H9 (cell line): Measurements from ENCODE around the gene GRXCR2. TPM values are rescaled to one million over a fixed set of nuclear protein-coding genes. Genes with fewer than 3 reads are reported as not detected.

Experiments
- DNase-seq: peaks from one replicate; pipeline ENCODE4 v3.0.0-alpha.2; 2017
- H2AFZ ChIP-seq: one replicate; pipeline ENCODE4 v1.6.1; 2013; ENCODE audit warnings: mild to moderate bottlenecking, low read length, control low read depth, moderate library complexity
- H2AK5ac ChIP-seq: 2 replicates; pipeline ENCODE4 v1.6.1; 2013; ENCODE audit warnings: low read length, control low read depth, mixed read lengths; ENCODE audit not compliant: insufficient read length
- H2BK120ac ChIP-seq: one replicate; pipeline ENCODE4 v1.6.1; 2013; ENCODE audit warnings: low read depth, mild to moderate bottlenecking, low read length, control low read depth, inconsistent platforms; ENCODE audit not compliant: poor library complexity, severe bottlenecking
- H2BK12ac ChIP-seq: 2 replicates; pipeline ENCODE4 v1.6.1; 2013; ENCODE audit warnings: low read length, control low read depth, mixed read lengths, low read depth; ENCODE audit not compliant: insufficient read length
- H2BK15ac ChIP-seq: 2 replicates; pipeline ENCODE4 v1.6.1; 2013; ENCODE audit warnings: low read depth, low read length, control low read depth
- H2BK20ac ChIP-seq: one replicate; pipeline ENCODE4 v1.6.1; 2013; ENCODE audit warnings: low read depth, mild to moderate bottlenecking, low read length, control low read depth, inconsistent platforms; ENCODE audit not compliant: poor library complexity, severe bottlenecking
- H2BK5ac ChIP-seq: 2 replicates; pipeline ENCODE4 v1.6.1; 2013; ENCODE audit warnings: low read length, control low read depth, mixed read lengths; ENCODE audit not compliant: insufficient read length
- H3K14ac ChIP-seq: 2 replicates; pipeline ENCODE4 v1.6.1; 2013; ENCODE audit warnings: low read length, control low read depth; ENCODE audit not compliant: insufficient read depth
- H3K18ac ChIP-seq: 2 replicates; pipeline ENCODE4 v1.6.1; 2013; ENCODE audit warnings: low read depth, mild to moderate bottlenecking, mixed read lengths, low read length, control low read depth; ENCODE audit not compliant: insufficient read length
- H3K23ac ChIP-seq: 2 replicates; pipeline ENCODE4 v1.6.1; 2013; ENCODE audit warnings: low read length, control low read depth, mixed read lengths, low read depth; ENCODE audit not compliant: insufficient read length
- H3K23me2 ChIP-seq: 2 replicates; pipeline ENCODE4 v1.6.1; 2013; ENCODE audit warnings: low read depth, mild to moderate bottlenecking, mixed read lengths, low read length, control low read depth; ENCODE audit not compliant: insufficient read length, poor library complexity, severe bottlenecking
- H3K27ac ChIP-seq: 2 replicates; pipeline ENCODE4 v1.5.1; 2013; ENCODE audit warnings: low read length, control low read depth, mixed read lengths, low read depth; ENCODE audit not compliant: insufficient read length
- H3K27me3 ChIP-seq: 2 replicates; pipeline ENCODE4 v1.6.1; 2013; ENCODE audit warnings: low read length, control low read depth, inconsistent platforms; ENCODE audit not compliant: insufficient read depth
- H3K4ac ChIP-seq: 2 replicates; pipeline ENCODE4 v1.6.1; 2013; ENCODE audit warnings: low read depth, mild to moderate bottlenecking, control low read depth, inconsistent platforms, low read length, moderate library complexity
- H3K4me1 ChIP-seq: 2 replicates; pipeline ENCODE4 v1.6.1; 2013; ENCODE audit warnings: low read length, control low read depth, inconsistent platforms; ENCODE audit not compliant: insufficient read depth
- H3K4me2 ChIP-seq: 2 replicates; pipeline ENCODE4 v1.6.1; 2013; ENCODE audit warnings: low read length, control low read depth, mixed read lengths; ENCODE audit not compliant: insufficient read length, insufficient read depth
- H3K56ac ChIP-seq: 2 replicates; pipeline ENCODE4 v1.6.1; 2013; ENCODE audit warnings: low read depth, mild to moderate bottlenecking, mixed read lengths, low read length, control low read depth; ENCODE audit not compliant: insufficient read length
- H3K79me1 ChIP-seq: 2 replicates; pipeline ENCODE4 v1.6.1; 2013; ENCODE audit warnings: low read depth, mild to moderate bottlenecking, moderate library complexity, low read length, control low read depth, inconsistent platforms; ENCODE audit not compliant: insufficient read depth, poor library complexity, severe bottlenecking
- H3K79me2 ChIP-seq: 2 replicates; pipeline ENCODE4 v1.6.1; 2013; ENCODE audit warnings: low read length, control low read depth, inconsistent platforms; ENCODE audit not compliant: insufficient read depth
- H3K9ac ChIP-seq: 2 replicates; pipeline ENCODE4 v1.6.1; 2013; ENCODE audit warnings: low read length, control low read depth, mixed read lengths; ENCODE audit not compliant: insufficient read length; ENCODE audit errors: extremely low read depth
- H3K9me3 ChIP-seq: one replicate; pipeline ENCODE4 v1.6.1; 2013; ENCODE audit warnings: low read depth, low read length, inconsistent platforms; ENCODE audit not compliant: control insufficient read depth
- H3T11ph ChIP-seq: one replicate; pipeline ENCODE4 v1.6.1; 2013; ENCODE audit warnings: mild to moderate bottlenecking, low read length, control low read depth, inconsistent platforms
- H4K20me1 ChIP-seq: one replicate; pipeline ENCODE4 v1.6.1; 2013; ENCODE audit not compliant: control insufficient read depth, insufficient read length, insufficient read depth
- H4K5ac ChIP-seq: 2 replicates; pipeline ENCODE4 v1.6.1; 2013; ENCODE audit warnings: low read depth, mild to moderate bottlenecking, mixed read lengths, low read length, control low read depth; ENCODE audit not compliant: insufficient read length
- H4K8ac ChIP-seq: replicated peaks from 2 replicates; pipeline ENCODE4 v1.6.1; 2013; ENCODE audit warnings: low read length, control low read depth, mixed read lengths, low read depth; ENCODE audit not compliant: insufficient read length
- H4K91ac ChIP-seq: 2 replicates; pipeline ENCODE4 v1.6.1; 2013; ENCODE audit warnings: low read depth, mild to moderate bottlenecking, moderate library complexity, mixed read lengths, low read length, control low read depth; ENCODE audit not compliant: insufficient read length
- H3K27ac Mint-ChIP-seq, 3 experiments: 2 replicates in 2 of 3; 3 replicates in 1 of 3; pipeline ENCODE4 v1.8.0; 2020 to 2021; ENCODE audit warnings: mixed read lengths in 3 of 3, mild to moderate bottlenecking in 1 of 3, moderate library complexity in 1 of 3
- H3K27me3 Mint-ChIP-seq: 2 replicates; pipeline ENCODE4 v1.8.0; 2021; ENCODE audit warnings: low read depth, mild to moderate bottlenecking, moderate library complexity, mixed read lengths
- H3K36me3 Mint-ChIP-seq, 3 experiments: 2 replicates in 2 of 3; 3 replicates in 1 of 3; pipeline ENCODE4 v1.8.0; 2020 to 2021; ENCODE audit warnings: low read depth in 3 of 3, mixed read lengths in 3 of 3; ENCODE audit not compliant: insufficient read depth in 1 of 3
- H3K4me1 Mint-ChIP-seq, 2 experiments: 2 replicates each; pipeline ENCODE4 v1.8.0; 2020; ENCODE audit warnings: mixed read lengths in 2 of 2
- H3K4me3 Mint-ChIP-seq, 2 experiments: 2 replicates in 1 of 2; 3 replicates in 1 of 2; pipeline ENCODE4 v1.8.0; 2020 to 2021; ENCODE audit warnings: mild to moderate bottlenecking in 2 of 2, mixed read lengths in 2 of 2, moderate library complexity in 1 of 2
- H3K9me3 Mint-ChIP-seq, 2 experiments: 2 replicates in 1 of 2; 3 replicates in 1 of 2; pipeline ENCODE4 v1.8.0; 2020; ENCODE audit warnings: mild to moderate bottlenecking in 2 of 2, mixed read lengths in 2 of 2, moderate library complexity in 1 of 2
- WGBS: extraction: QIAGEN DNeasy Blood & Tissue Kit; methylation state at CpG from one replicate; pipeline ENCODE4 v1.1.7; 2013; ENCODE audit warnings: missing lambda C conversion rate, low lambda C conversion rate, mixed read lengths; ENCODE audit not compliant: insufficient read length; ENCODE audit errors: extremely low coverage; 5-methylcytosine and 5-hydroxymethylcytosine counted together
- total RNA-seq: library from RNA; stranded (reverse); gene quantifications from 2 replicates; pipeline ENCODE4 v1.2.1, GENCODE V29; 2021
- TF ChIP-seq, protein P1 (sequence below): fragments of 200-600 bp; sonication (generic); conservative IDR thresholded peaks from 3 replicates; pipeline ENCODE4 v1.8.0; 2021; ENCODE audit warnings: antibody characterized with exemption, mild to moderate bottlenecking

GRXCR2 gene
- total RNA-seq, 1 experiment from 2014 or later, result not detected

DNA sequence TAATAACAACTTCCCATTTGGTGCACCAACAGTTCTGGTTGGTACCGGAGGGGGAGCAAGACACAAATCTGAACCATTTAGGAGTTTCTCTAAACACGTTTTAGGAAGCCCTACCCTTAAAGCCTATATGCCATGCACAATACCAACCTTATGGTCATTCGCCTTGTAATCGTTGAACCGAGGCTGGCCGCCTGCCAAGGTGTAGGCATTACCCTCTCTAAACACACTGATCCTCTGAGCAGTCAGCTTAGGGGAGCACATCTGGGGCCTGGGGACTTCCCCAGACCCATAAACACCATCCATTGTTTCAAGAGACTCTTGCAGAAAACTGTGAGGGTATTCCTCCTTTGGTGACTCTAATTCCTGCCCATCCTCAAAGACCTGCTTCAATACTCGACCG is 328 bp downstream of the GRXCR2 start:
- Histone ChIP-seq H2BK5ac (no peak overlapping the region), H3K4me2 (no peak overlapping the region), H4K5ac (no peak overlapping the region), H3K18ac (no peak overlapping the region), H3K9ac (no peak overlapping the region), H2BK15ac (no peak overlapping the region), H3K23me2 (no peaks in the 10 kb centered on the region), H3K27ac (no peak overlapping the region), H3K56ac (no peak overlapping the region), H3K4me1 (no peaks in the 10 kb centered on the region), H2AK5ac (no peak overlapping the region), H4K8ac (no peak overlapping the region), H2BK20ac (no peak overlapping the region), H3T11ph (no peak overlapping the region), H3K23ac (no peak overlapping the region), H2AFZ (no peak overlapping the region), H3K14ac (no peak overlapping the region), H3K79me1 (no peaks in the 10 kb centered on the region), H3K27me3 (no peaks in the 10 kb centered on the region), H4K91ac (no peak overlapping the region), H4K20me1 (no peaks in the 10 kb centered on the region), H3K79me2 (no peaks in the 10 kb centered on the region), H2BK12ac (no peak overlapping the region), H3K4ac (no peak overlapping the region), H2BK120ac (no peak overlapping the region), H3K9me3 (no peaks in the 10 kb centered on the region)
- TF ChIP-seq, protein P1, sequence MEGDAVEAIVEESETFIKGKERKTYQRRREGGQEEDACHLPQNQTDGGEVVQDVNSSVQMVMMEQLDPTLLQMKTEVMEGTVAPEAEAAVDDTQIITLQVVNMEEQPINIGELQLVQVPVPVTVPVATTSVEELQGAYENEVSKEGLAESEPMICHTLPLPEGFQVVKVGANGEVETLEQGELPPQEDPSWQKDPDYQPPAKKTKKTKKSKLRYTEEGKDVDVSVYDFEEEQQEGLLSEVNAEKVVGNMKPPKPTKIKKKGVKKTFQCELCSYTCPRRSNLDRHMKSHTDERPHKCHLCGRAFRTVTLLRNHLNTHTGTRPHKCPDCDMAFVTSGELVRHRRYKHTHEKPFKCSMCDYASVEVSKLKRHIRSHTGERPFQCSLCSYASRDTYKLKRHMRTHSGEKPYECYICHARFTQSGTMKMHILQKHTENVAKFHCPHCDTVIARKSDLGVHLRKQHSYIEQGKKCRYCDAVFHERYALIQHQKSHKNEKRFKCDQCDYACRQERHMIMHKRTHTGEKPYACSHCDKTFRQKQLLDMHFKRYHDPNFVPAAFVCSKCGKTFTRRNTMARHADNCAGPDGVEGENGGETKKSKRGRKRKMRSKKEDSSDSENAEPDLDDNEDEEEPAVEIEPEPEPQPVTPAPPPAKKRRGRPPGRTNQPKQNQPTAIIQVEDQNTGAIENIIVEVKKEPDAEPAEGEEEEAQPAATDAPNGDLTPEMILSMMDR, result no peak
- Mint-ChIP-seq H3K9me3 (no peaks in the 10 kb centered on the region; a peak in 1 of 5 replicates), H3K27me3 (peaks cover 23% of the 10 kb centered on the region), H3K36me3 (no peaks in the 10 kb centered on the region), H3K27ac (no peak overlapping the region), H3K4me1 (no peaks in the 10 kb centered on the region), H3K4me3 (no peak overlapping the region)
- DNase-seq, result no peak
- no CpG with 5 or more reads among the region's 8 CpGs for WGBS
